Measurements from ENCODE around the gene LPIN1.

Gene LPIN1

GRCh38 chr2:11786191-11786590 lies 39.8 kb downstream of the LPIN1 start:
- DNase-seq, result no peak

DNA sequence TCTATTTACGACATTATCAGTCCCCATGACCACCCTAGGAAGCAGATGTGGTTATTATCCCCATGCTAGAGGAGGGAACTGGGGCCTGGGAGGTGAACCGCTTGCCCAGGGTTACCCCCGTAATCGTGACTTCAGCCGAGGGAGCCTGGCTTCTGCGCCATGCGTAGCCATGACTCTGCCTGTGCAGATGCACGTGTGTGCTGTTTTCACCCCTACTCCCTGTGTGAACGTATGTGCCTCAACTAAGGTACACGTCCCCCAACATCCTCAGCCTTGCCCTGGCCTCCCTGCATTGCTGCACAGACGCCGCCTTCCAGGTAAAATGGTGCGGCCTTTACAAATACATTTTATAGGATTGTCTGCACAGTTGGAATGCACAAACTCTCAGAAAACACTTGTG lies 40.2 kb downstream of the LPIN1 start:
- DNase-seq, result no peak

GRCh38 chr2:11787991-11788390 lies 41.6 kb downstream of the LPIN1 start:
- no peak for DNase-seq

DNA sequence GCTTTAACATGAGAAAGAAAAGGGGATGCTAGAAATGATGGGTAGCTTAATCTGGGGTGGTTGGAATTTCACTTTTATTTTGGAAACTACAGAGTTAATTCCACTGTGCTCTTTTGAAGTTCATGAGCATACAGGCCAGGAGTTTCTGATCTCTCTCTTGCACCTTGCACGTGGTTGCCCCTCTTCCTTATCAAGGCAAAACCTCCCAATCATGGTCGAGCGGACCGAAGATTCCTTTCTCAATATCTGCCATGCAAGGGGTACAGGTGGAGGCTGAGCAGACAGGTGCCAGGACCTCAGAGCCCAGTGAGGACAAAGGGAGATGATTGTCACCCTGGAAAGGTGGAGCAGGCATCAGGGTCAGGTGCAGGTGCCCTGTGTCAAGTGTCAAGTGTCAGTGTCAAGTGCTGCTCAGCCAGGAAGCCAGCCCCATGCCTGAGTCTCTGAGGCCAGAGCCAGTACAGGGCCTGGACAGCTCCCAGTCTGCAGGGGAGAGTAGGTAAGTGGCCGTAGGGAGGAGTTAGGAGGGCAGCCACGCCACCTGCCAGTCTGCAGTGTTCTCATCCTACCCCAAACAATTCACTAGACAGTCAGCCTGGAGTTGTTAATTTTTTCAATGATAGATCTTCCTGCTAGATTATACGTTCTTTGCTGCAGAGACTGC lies 42.2 kb downstream of the LPIN1 start:
- no peak for DNase-seq

GRCh38 chr2:11789243-11789642 lies 42.8 kb downstream of the LPIN1 start:
- DNase-seq, result no peak

DNA sequence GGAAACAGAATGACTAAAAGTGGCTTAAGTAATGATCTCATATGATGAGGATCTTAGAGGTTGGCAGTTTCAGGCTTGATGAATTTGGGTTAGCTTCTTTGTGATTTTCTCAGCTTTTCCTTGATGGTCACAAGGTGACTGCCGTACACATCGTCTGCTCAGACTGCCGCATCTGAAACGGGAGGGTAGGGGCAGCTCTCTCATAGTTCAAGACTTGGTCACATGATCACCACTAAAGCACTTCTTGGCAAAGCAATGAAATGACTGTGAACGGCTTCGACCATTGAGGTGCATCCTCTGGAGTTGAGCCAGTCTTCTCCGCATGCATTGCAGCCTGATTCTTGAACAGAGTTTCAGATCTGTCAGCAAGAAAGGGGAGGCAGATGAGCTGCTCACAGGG lies 43.8 kb downstream of the LPIN1 start:
- DNase-seq, result no peak

DNA sequence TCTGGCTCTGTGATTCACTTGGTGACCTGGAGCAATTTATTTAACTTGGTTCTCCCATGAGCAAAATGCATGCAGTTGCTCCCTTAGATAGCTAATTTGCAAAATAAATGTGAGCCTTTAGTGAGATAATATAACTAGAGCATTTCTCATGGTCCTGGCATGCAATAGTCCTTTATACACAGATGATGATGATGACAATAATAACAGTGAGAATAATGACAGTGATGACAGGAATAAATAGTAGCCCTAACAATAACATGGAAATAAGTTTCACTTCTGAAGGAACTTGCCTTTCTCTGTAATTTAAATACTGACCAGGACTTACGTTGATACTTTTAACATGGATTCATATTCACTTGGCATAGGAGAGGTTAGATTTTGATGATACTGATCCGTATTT lies 49.2 kb downstream of the LPIN1 start:
- no peak for DNase-seq

DNA sequence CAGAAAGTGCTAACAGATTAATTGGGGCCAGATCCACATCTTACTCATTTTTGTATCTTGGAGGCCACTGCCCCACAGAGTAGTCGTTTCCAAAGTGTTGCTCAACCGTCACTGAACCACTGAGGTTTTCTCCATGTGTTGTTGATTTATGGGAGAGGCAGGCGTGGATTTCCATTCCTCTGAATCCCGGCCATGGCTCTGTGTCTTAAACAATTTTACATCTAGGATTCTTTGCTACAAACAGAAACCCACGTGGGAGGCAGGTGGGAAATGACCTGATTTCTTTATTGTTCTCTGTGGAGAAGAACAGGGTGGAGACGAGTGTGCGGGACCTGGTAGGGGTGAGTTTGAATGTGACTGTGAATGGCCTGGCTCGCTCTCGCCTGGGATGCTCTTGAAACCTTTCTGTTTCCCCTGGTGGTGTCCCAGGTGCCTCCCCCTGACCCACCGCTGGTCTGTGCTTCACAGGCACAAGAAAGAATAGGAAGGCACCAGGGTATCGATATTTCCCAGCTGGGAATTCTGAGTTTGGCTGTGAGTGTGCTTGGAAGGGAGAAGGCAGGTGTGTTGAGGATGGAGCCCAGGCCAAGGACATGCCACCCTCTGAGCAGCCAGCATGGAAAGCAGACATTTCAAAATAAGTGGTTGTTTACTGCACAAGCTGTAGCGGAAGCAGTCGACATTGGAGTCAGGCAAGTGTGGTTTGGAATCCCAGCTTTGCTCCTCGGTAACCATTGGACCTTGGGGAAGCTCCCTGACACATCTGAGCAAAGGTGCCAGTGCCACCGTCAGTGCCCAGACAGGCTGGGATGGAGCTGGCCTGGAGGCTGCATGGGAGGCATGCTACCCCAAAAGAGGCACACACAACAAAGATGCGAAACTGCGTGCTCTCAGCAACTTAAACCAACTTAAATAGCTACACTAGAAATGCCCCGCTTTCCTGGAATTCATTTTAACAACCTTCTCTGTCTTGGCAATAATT lies 50.0 kb downstream of the LPIN1 start:
- no peak for DNase-seq

- no peak for DNase-seq
These were observed 51.4 kb downstream of the LPIN1 start for GRCh38 chr2:11797846-11798245.

DNA sequence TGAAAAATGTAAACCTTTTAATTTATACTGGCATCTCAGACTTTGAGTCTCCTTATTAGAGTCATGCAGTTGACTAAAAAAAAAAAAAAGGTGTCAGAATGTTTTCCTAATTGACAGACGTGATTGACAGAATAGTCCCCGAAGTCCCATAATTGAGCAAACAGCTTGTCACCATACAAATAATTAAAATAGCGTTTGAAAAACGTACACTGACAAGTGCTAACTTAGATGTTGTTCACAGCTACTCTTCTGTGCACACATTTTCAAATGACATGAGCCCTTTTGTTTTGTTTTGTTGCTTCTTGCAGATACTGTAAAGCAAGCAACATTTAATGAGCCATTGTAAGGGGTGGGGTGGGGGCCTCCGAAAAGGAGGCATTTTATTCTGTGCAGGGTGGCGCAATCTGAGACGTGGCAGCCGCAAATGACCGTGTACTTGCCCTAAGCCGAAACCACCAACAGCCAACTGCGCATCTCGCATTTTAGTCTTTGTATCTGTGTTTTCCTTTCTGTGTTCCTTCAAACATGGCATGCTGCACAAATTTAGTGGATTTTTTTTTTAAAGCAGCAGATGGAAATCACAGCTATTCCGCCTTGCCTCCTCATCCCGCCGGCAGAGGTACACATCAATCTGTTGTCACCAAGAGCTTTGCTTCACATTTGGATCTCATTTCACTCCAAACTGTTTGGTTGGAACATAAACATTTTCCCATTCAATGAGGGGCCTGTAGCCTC lies 52.4 kb downstream of the LPIN1 start:
- DNase-seq, result no peak

DNA sequence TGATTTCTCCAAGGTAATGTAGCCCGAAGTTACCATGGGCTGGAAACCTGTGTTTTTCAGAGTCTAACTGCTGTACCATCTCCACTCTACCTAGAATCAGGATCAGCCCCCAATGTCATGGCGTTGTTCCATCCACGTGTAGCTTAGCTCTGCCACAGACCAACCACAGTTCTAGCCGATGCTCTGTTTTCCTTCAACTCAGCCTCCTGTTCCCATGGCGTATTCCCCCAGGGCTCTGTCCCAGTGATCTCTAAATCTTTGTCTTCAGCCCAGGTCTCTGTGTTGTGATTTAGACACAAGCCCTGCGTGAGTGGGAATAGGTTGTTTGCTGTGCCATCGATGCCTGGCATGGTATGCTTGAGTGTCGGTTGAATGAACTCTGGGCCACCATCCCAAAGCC lies 53.4 kb downstream of the LPIN1 start:
- no peak for DNase-seq

- no peak for DNase-seq
These were observed 56.4 kb downstream of the LPIN1 start for GRCh38 chr2:11802782-11803191.

DNA sequence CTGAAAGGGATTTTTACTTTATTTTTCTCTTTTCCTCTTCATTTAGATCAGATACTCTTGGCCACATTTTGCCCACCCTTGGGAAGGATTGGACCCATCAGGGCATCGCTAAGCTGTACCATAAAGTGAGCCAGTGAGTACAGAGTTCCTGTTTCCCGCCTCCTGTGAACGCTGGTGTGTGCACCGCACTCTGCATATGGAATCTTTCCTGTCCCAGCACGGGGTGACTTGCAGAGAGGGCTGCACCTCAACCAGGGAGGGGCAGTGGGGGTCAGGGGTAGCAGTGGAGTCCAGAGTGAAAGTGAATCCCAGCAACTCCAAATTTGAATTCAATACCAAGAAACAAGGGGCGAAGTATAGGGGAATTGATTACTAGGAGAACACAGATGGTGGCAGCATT lies 58.6 kb downstream of the LPIN1 start:
- DNase-seq, result no peak

DNA sequence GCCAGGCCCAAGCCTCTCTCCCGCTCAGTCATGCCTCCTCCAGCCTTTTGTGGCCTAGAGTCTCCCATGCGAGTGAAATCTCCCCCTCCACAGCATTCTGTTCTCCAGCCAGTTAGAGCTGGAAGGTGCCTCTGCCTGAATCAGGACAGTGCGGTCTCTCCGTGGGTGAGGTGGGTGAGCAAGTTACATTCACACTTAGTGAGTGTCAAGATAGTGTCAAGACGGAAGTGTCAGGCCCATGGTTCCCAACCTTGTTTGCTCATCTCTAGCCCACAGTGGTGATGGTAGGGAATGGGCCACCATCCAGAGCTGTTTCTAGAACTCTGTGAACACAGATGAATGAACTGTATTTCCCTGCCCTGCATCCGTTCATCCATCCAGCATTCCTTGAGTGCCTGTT lies 59.5 kb downstream of the LPIN1 start:
- no peak for DNase-seq

GRCh38 chr2:11807156-11808015 lies 61.0 kb downstream of the LPIN1 start:
- no peak for DNase-seq

GRCh38 chr2:11808016-11808400 lies 61.6 kb downstream of the LPIN1 start:
- no peak for DNase-seq

GRCh38 chr2:11809586-11810236 lies 63.3 kb downstream of the LPIN1 start:
- DNase-seq, result no peak

GRCh38 chr2:11810237-11810977 lies 64.0 kb downstream of the LPIN1 start:
- DNase-seq, result no peak

GRCh38 chr2:11811036-11811654 lies 64.7 kb downstream of the LPIN1 start:
- DNase-seq, result no peak

GRCh38 chr2:11812466-11813248 lies 66.2 kb downstream of the LPIN1 start:
- DNase-seq, result no peak
